ENCODE data around the gene PIEZO1.

- TF ChIP-seq, protein P1, sequence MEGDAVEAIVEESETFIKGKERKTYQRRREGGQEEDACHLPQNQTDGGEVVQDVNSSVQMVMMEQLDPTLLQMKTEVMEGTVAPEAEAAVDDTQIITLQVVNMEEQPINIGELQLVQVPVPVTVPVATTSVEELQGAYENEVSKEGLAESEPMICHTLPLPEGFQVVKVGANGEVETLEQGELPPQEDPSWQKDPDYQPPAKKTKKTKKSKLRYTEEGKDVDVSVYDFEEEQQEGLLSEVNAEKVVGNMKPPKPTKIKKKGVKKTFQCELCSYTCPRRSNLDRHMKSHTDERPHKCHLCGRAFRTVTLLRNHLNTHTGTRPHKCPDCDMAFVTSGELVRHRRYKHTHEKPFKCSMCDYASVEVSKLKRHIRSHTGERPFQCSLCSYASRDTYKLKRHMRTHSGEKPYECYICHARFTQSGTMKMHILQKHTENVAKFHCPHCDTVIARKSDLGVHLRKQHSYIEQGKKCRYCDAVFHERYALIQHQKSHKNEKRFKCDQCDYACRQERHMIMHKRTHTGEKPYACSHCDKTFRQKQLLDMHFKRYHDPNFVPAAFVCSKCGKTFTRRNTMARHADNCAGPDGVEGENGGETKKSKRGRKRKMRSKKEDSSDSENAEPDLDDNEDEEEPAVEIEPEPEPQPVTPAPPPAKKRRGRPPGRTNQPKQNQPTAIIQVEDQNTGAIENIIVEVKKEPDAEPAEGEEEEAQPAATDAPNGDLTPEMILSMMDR (conservative IDR thresholded peaks at IDR 0.05), result no peak
- no peak for TF ChIP-seq EZH2 (IDR thresholded peaks at IDR 0.05; ENCODE audit: low read depth)
These were observed 103.1 kb downstream of the PIEZO1 start for GRCh38 chr16:88681709-88682451.

Data from PC-9 (cell line).